ENCODE results near the gene MBOAT1.

- TF ChIP-seq CTCF (IDR thresholded peaks at IDR 0.05) (no peak), POLR2A (IDR thresholded peaks at IDR 0.05) (no peak)
These were observed 44.7 kb downstream of the MBOAT1 start for GRCh38 chr6:20167601-20168000.
